WTC11 (cell line): Measurements from ENCODE around the gene PCDHGC4. TPM values are rescaled to one million over a fixed set of nuclear protein-coding genes. Genes with fewer than 3 reads are reported as not detected.

Source experiments
- ATAC-seq: fragments of 200-7000 bp; cut with Tn5 transposase; 2 replicates; pipeline ENCODE4 v1.10.0; 2021; ENCODE audit warnings: mild to moderate bottlenecking, moderate library complexity
- CTCF ChIA-PET: fragments of 300-600 bp; sonication (Branson Sonifier 250); formaldehyde crosslinking; loops from one replicate; lab custom pipeline; 2021; ENCODE audit warnings: antibody characterized with exemption; lab: Charles Lee
- POLR2A ChIA-PET: fragments of 350-600 bp; sonication (Branson Sonifier 250); formaldehyde crosslinking; loops from one replicate; lab custom pipeline; 2021; ENCODE audit warnings: antibody characterized with exemption; lab: Charles Lee
- DNase-seq: peaks from one replicate; pipeline ENCODE4 v3.0.0; 2021; ENCODE audit warnings: low spot score
- H3K27ac Mint-ChIP-seq: 2 replicates; pipeline ENCODE4 v1.8.0; 2021; ENCODE audit warnings: mixed read lengths
- H3K27me3 Mint-ChIP-seq: 2 replicates; pipeline ENCODE4 v1.8.0; 2021; ENCODE audit warnings: low read depth, mild to moderate bottlenecking, moderate library complexity, mixed read lengths
- H3K36me3 Mint-ChIP-seq: 2 replicates; pipeline ENCODE4 v1.8.0; 2021; ENCODE audit warnings: mixed read lengths
- H3K4me1 Mint-ChIP-seq: 2 replicates; pipeline ENCODE4 v1.8.0; 2022; ENCODE audit warnings: mixed read lengths
- H3K4me3 Mint-ChIP-seq: 2 replicates; pipeline ENCODE4 v1.8.0; 2021; ENCODE audit warnings: mild to moderate bottlenecking, moderate library complexity, mixed read lengths
- H3K9me3 Mint-ChIP-seq: 2 replicates; pipeline ENCODE4 v1.8.0; 2021; ENCODE audit warnings: mixed read lengths
- ATF1 ChIP-seq: sonication (generic); formaldehyde crosslinking; IDR thresholded peaks from 2 replicates; pipeline ENCODE4 v1.8.1; 2023; ENCODE audit warnings: mild to moderate bottlenecking, moderate library complexity, missing genetic modification reagents
- ESRRA ChIP-seq: sonication (generic); formaldehyde crosslinking; IDR thresholded peaks from 2 replicates; pipeline ENCODE4 v1.8.1; 2022; ENCODE audit warnings: mild to moderate bottlenecking, missing genetic modification reagents, borderline replicate concordance
- ETV6 ChIP-seq: sonication (generic); formaldehyde crosslinking; IDR thresholded peaks from 2 replicates; pipeline ENCODE4 v1.8.1; 2022; ENCODE audit warnings: mild to moderate bottlenecking, missing genetic modification reagents
- GTF2I ChIP-seq: fragments of 250-450 bp; sonication (Bioruptor Pico); conservative IDR thresholded peaks from 2 replicates; pipeline ENCODE4 v1.4.0; 2021; ENCODE audit warnings: mild to moderate bottlenecking
- MXD4 ChIP-seq: fragments of 250-450 bp; sonication (Bioruptor Pico); IDR thresholded peaks from 2 replicates; pipeline ENCODE4 v1.8.0; 2021; ENCODE audit warnings: mild to moderate bottlenecking, moderate library complexity, borderline replicate concordance
- NFE2L1 ChIP-seq: sonication (generic); formaldehyde crosslinking; IDR thresholded peaks from 2 replicates; pipeline ENCODE4 v1.8.1; 2023; ENCODE audit warnings: missing genetic modification reagents
- NFYB ChIP-seq: sonication (generic); formaldehyde crosslinking; conservative IDR thresholded peaks from 2 replicates; pipeline ENCODE4 v1.8.0; 2022; ENCODE audit warnings: low read depth, missing genetic modification reagents
- RORB ChIP-seq: fragments of 250-450 bp; sonication (Bioruptor Pico); IDR thresholded peaks from 2 replicates; pipeline ENCODE4 v1.9.0; 2021; ENCODE audit warnings: mild to moderate bottlenecking
- SMAD4 ChIP-seq: sonication (generic); formaldehyde crosslinking; IDR thresholded peaks from 2 replicates; pipeline ENCODE4 v1.8.0; 2022; ENCODE audit warnings: mild to moderate bottlenecking, missing genetic modification reagents
- SOX15 ChIP-seq: fragments of 250-450 bp; sonication (Bioruptor Pico); IDR thresholded peaks from 2 replicates; pipeline ENCODE4 v1.9.0; 2021; ENCODE audit warnings: mild to moderate bottlenecking
- ZNF317 ChIP-seq: sonication (generic); formaldehyde crosslinking; IDR thresholded peaks from 2 replicates; pipeline ENCODE4 v1.8.1; 2023; ENCODE audit warnings: low read depth, mild to moderate bottlenecking, moderate library complexity, missing genetic modification reagents, borderline replicate concordance
- total RNA-seq: library from RNA; stranded (reverse); gene quantifications from 3 replicates; pipeline ENCODE4 v1.2.3, GENCODE V29; 2021
- TF ChIP-seq, protein P1 (sequence below): fragments of 250-450 bp; sonication (Bioruptor Pico); IDR thresholded peaks from 2 replicates; pipeline ENCODE4 v1.9.0; 2021; ENCODE audit warnings: mild to moderate bottlenecking, borderline replicate concordance
- TF ChIP-seq, protein P2 (sequence below): sonication (generic); formaldehyde crosslinking; IDR thresholded peaks from 2 replicates; pipeline ENCODE4 v1.8.1; 2022; ENCODE audit warnings: low read depth, missing genetic modification reagents, borderline replicate concordance
- TF ChIP-seq, protein P3 (sequence below): fragments of 250-450 bp; sonication (Bioruptor Pico); IDR thresholded peaks from 2 replicates; pipeline ENCODE4 v1.9.0; 2021; ENCODE audit warnings: mild to moderate bottlenecking
- TF ChIP-seq, protein P4 (sequence below): fragments of 250-450 bp; sonication (Bioruptor Pico); conservative IDR thresholded peaks from 2 replicates; pipeline ENCODE4 v1.9.0; 2021; ENCODE audit warnings: mild to moderate bottlenecking
- TF ChIP-seq, protein P5 (sequence below): sonication (generic); formaldehyde crosslinking; IDR thresholded peaks from 2 replicates; pipeline ENCODE4 v1.8.0; 2022; ENCODE audit warnings: mild to moderate bottlenecking, missing genetic modification reagents
- TF ChIP-seq, protein P6 (sequence below): sonication (generic); formaldehyde crosslinking; IDR thresholded peaks from 2 replicates; pipeline ENCODE4 v1.8.1; 2023; ENCODE audit warnings: mild to moderate bottlenecking, missing genetic modification reagents
- TF ChIP-seq, protein P7 (sequence below): sonication (generic); formaldehyde crosslinking; conservative IDR thresholded peaks from 2 replicates; pipeline ENCODE4 v1.8.1; 2022; ENCODE audit warnings: mild to moderate bottlenecking, missing genetic modification reagents

The PCDHGC4 gene
- total RNA-seq, 1 experiment from 2014 or later: 6.1 TPM

DNA sequence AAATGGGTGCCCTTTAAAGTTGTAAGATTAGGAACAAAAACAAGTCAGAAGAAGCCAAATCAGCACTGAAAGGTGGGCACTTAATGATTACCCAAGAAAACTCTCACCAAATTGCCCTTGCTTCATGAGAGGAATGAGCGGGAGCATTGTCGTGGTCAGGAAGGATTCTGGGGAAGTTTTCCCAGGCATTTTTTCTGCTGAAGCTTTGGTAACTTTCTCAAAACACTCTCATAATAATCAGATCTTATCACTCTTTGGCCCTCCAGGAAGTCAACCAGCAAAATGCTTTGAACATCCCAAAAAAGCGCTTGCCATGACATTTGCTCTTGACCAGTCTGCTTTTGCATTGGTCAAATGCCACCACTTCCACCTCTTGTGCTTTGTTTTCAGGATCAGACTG, 19.5 kb upstream of the PCDHGC4 start:
- DNase-seq: no peak
- H3K9me3 Mint-ChIP-seq: no peaks in the 10 kb centered on the region
- TF ChIP-seq SOX15 (CRISPR knock-in tag) (no peak), SMAD4 (CRISPR knock-in tag) (no peak), GTF2I (CRISPR knock-in tag) (no peak), RORB (no peak), ESRRA (CRISPR knock-in tag) (no peak)
- TF ChIP-seq, protein P1, sequence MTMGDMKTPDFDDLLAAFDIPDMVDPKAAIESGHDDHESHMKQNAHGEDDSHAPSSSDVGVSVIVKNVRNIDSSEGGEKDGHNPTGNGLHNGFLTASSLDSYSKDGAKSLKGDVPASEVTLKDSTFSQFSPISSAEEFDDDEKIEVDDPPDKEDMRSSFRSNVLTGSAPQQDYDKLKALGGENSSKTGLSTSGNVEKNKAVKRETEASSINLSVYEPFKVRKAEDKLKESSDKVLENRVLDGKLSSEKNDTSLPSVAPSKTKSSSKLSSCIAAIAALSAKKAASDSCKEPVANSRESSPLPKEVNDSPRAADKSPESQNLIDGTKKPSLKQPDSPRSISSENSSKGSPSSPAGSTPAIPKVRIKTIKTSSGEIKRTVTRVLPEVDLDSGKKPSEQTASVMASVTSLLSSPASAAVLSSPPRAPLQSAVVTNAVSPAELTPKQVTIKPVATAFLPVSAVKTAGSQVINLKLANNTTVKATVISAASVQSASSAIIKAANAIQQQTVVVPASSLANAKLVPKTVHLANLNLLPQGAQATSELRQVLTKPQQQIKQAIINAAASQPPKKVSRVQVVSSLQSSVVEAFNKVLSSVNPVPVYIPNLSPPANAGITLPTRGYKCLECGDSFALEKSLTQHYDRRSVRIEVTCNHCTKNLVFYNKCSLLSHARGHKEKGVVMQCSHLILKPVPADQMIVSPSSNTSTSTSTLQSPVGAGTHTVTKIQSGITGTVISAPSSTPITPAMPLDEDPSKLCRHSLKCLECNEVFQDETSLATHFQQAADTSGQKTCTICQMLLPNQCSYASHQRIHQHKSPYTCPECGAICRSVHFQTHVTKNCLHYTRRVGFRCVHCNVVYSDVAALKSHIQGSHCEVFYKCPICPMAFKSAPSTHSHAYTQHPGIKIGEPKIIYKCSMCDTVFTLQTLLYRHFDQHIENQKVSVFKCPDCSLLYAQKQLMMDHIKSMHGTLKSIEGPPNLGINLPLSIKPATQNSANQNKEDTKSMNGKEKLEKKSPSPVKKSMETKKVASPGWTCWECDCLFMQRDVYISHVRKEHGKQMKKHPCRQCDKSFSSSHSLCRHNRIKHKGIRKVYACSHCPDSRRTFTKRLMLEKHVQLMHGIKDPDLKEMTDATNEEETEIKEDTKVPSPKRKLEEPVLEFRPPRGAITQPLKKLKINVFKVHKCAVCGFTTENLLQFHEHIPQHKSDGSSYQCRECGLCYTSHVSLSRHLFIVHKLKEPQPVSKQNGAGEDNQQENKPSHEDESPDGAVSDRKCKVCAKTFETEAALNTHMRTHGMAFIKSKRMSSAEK (CRISPR knock-in tag): no peak
- TF ChIP-seq, protein P2, sequence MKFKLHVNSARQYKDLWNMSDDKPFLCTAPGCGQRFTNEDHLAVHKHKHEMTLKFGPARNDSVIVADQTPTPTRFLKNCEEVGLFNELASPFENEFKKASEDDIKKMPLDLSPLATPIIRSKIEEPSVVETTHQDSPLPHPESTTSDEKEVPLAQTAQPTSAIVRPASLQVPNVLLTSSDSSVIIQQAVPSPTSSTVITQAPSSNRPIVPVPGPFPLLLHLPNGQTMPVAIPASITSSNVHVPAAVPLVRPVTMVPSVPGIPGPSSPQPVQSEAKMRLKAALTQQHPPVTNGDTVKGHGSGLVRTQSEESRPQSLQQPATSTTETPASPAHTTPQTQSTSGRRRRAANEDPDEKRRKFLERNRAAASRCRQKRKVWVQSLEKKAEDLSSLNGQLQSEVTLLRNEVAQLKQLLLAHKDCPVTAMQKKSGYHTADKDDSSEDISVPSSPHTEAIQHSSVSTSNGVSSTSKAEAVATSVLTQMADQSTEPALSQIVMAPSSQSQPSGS (CRISPR knock-in tag): no peak
- TF ChIP-seq, protein P3, sequence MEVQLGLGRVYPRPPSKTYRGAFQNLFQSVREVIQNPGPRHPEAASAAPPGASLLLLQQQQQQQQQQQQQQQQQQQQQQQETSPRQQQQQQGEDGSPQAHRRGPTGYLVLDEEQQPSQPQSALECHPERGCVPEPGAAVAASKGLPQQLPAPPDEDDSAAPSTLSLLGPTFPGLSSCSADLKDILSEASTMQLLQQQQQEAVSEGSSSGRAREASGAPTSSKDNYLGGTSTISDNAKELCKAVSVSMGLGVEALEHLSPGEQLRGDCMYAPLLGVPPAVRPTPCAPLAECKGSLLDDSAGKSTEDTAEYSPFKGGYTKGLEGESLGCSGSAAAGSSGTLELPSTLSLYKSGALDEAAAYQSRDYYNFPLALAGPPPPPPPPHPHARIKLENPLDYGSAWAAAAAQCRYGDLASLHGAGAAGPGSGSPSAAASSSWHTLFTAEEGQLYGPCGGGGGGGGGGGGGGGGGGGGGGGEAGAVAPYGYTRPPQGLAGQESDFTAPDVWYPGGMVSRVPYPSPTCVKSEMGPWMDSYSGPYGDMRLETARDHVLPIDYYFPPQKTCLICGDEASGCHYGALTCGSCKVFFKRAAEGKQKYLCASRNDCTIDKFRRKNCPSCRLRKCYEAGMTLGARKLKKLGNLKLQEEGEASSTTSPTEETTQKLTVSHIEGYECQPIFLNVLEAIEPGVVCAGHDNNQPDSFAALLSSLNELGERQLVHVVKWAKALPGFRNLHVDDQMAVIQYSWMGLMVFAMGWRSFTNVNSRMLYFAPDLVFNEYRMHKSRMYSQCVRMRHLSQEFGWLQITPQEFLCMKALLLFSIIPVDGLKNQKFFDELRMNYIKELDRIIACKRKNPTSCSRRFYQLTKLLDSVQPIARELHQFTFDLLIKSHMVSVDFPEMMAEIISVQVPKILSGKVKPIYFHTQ (CRISPR knock-in tag): no peak
- TF ChIP-seq, all 79 proteins: peak for 0
- POLR2A ChIA-PET: no interaction called here
- no peaks in the 10 kb centered on the region for H3K4me1 Mint-ChIP-seq
- no peaks in the 10 kb centered on the region for H3K27me3 Mint-ChIP-seq
- H3K27ac Mint-ChIP-seq: peak overlapping the region; percentile 17; the same call in 1 of the 2 replicates
- no peak for ATAC-seq
- no peak overlapping the region for H3K4me3 Mint-ChIP-seq
- CTCF ChIA-PET: interaction anchor here (1.5 to 3.7 kb wide), 4 partner anchors 11 to 48 kb away, joined by 5 to 26 read pairs (median 10); partner anchors contain the start of genes PCDHGB7 and PCDHGC3
- 0 out of 2 replicates have a peak, but pooled peaks cover 4% of the 10 kb centered on the region for H3K36me3 Mint-ChIP-seq

DNA sequence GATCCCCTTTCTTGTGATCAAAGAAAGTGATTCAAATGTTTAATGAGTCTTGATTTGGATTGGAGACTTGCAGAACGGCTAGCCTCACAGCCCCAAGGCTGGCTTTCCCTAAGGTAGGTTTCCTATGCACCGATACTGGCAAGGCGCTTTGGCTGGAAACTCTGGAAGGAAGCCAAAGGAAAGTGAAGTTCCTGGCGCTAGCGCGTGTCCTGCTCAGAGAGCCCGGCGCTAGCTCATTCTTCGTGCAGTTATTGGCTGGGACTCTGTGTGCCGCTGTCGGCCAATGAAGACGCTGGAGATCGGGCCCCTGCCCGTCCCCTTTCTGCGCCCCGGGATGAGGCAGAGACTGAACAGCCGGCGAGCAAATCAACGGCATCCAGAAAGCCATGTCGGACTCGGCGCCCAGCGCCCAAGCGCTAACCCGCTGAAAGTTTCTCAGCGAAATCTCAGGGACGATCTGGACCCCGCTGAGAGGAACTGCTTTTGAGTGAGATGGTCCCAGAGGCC, 9.2 kb upstream of the PCDHGC4 start, which contains the start of gene PCDHGC3:
Gene PCDHGC3 (plus strand): TSS at position 342 of the 507 bp plus-strand sequence. CDS start 151 bp downstream, at position 493.
- peaks cover 35% of the 10 kb centered on the region for H3K4me1 Mint-ChIP-seq
- H3K27ac Mint-ChIP-seq: peak within 1 kb of the TSS; percentile 93
- peak within 1 kb of the TSS; percentile 92 for H3K4me3 Mint-ChIP-seq
- POLR2A ChIA-PET: interaction anchor here (0.6 to 1.4 kb wide), 5 partner anchors 8 to 45 kb away, joined by 3 to 4 read pairs (median 3); partner anchors contain the start of gene PCDHGA12
- CTCF ChIA-PET: interaction anchor here (0.6 to 5.2 kb wide), 38 partner anchors 10 to 485 kb away, joined by 3 to 113 read pairs (median 7); partner anchors contain the start of genes DIAPH1, PCDHB14, PCDHB15 and PCDHB5
- peaks cover 2% of the 10 kb centered on the region; the same call in 1 of the 2 replicates for H3K9me3 Mint-ChIP-seq
- H3K27me3 Mint-ChIP-seq: peaks cover 28% of the 10 kb centered on the region
- DNase-seq (peak; percentile 92), ATAC-seq (peak; percentile 96)
- peaks cover 7% of the 10 kb centered on the region for H3K36me3 Mint-ChIP-seq
- 0 out of 2 replicates have a peak, but pooled peaks have one; percentile 43 for TF ChIP-seq SMAD4 (CRISPR knock-in tag)
- TF ChIP-seq, protein P4, sequence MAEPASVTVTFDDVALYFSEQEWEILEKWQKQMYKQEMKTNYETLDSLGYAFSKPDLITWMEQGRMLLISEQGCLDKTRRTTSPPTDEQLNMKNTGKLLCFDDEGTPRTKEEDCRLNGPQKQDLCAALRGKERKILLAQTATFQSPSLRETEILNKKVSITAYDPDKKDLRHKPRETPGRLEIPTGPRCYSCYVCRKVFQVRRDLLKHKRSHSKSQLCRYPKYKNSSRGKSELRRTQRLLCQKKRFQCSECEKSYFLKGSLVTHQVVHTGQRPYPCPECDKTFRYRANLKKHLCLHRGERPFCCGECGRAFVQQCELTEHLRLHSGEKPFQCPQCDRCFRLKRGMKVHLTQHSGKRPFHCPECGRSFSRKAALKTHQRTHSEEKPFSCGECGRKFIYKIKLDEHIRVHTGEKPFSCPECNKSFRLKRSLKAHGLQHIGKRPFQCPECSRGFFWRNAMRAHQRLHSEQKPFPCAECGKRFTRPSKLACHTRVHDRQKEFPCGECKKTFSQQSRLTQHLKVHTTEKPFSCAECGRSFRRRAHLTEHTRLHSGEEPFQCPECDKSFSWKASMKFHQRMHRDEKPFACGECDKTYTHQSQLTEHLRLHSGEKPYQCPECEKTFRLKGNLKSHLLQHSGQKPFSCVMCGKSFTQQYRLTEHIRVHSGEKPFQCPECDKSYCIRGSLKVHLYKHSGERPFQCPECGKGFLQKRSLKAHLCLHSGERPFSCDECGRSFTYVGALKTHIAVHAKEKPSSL (CRISPR knock-in tag): no peak
- peak; percentile 43 for TF ChIP-seq NFYB (CRISPR knock-in tag)
- TF ChIP-seq, protein P5, sequence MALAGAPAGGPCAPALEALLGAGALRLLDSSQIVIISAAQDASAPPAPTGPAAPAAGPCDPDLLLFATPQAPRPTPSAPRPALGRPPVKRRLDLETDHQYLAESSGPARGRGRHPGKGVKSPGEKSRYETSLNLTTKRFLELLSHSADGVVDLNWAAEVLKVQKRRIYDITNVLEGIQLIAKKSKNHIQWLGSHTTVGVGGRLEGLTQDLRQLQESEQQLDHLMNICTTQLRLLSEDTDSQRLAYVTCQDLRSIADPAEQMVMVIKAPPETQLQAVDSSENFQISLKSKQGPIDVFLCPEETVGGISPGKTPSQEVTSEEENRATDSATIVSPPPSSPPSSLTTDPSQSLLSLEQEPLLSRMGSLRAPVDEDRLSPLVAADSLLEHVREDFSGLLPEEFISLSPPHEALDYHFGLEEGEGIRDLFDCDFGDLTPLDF: no peak
- TF ChIP-seq, protein P6, sequence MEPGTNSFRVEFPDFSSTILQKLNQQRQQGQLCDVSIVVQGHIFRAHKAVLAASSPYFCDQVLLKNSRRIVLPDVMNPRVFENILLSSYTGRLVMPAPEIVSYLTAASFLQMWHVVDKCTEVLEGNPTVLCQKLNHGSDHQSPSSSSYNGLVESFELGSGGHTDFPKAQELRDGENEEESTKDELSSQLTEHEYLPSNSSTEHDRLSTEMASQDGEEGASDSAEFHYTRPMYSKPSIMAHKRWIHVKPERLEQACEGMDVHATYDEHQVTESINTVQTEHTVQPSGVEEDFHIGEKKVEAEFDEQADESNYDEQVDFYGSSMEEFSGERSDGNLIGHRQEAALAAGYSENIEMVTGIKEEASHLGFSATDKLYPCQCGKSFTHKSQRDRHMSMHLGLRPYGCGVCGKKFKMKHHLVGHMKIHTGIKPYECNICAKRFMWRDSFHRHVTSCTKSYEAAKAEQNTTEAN: no peak
- no peak for TF ChIP-seq ATF1 (CRISPR knock-in tag)
- TF ChIP-seq ETV6 (CRISPR knock-in tag): peak; percentile 29; the same call in 1 of the 2 replicates
- TF ChIP-seq, protein P7, sequence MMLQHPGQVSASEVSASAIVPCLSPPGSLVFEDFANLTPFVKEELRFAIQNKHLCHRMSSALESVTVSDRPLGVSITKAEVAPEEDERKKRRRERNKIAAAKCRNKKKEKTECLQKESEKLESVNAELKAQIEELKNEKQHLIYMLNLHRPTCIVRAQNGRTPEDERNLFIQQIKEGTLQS (CRISPR knock-in tag): no peak
- no peak for TF ChIP-seq NFE2L1
- TF ChIP-seq MXD4 (CRISPR knock-in tag): no peak
- no peak for TF ChIP-seq ZNF317 (CRISPR knock-in tag)
- TF ChIP-seq, protein P2 (CRISPR knock-in tag): no peak
